Measurements from ENCODE around the gene ABHD6. TPM values are rescaled to one million over a fixed set of nuclear protein-coding genes. Genes with fewer than 3 reads are reported as not detected.
A peak's percentile ranks its signal among the peaks of the same experiment; 100 is the strongest.

The ABHD6 gene
- total and polyA plus RNA-seq, 9 of the 15 experiments (the other 6 are each of a cell fraction or from before 2014, with no cell fraction given): 0.53 to 3.6 (median 2.5) TPM

DNA sequence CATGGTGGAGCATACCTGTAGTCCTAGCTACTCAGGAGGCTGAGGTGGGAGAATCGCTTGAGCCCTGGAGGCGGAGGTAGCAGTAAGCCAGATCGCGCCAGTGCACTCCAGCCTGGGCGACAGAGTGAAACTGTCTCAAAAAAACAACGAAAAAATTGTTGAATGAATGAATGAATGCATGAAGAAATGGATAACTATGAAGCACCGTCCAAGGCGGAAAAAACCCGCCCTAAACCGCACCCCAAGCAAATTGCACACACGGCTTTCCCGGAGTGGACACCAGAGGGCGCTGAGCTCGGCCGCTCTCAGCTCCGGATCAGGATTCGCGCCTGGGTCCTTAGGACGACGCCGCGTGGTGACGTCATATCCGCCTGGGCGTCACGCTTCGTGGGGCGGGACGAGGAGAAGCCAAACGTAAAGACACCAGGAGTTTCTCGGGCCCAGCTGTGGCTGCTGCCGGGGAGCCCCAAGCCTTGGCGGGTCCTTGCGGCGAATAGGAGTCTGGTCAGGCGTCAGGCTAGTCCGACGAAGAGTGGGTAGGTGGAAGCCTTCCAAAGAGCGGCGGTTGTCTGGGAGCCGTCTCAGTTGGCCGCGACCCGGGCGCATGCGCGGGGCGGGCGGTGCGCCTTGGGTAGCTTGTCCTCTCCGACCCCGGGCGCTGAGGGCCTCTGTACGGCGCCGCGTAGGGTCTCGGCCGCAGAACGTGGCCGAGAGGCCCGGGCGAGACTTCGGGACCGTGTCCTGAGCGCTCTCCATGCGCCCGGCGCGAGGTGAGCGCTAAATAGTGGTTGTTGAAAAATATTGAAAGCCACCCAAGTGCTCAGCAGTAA is 68.5 kb downstream of the ABHD6 start, which contains the start of the genes HTD2 and RPP14 (continued):
- peak; percentile 52 for TF ChIP-seq FOSL1 (tag; conservative IDR thresholded peaks at IDR 0.05)
- no peak for TF ChIP-seq MED1 (CRISPR knock-in tag; IDR thresholded peaks at IDR 0.05; ENCODE audit: borderline replicate concordance)
- no peak for TF ChIP-seq ZBTB8A (IDR thresholded peaks at IDR 0.05; ENCODE audit: partially characterized antibody)
- TF ChIP-seq LARP7 (IDR thresholded peaks at IDR 0.05): no peak
- no peak for TF ChIP-seq TAL1 (IDR thresholded peaks at IDR 0.05)
- TF ChIP-seq SRF (CRISPR knock-in tag; IDR thresholded peaks at IDR 0.05): no peak
- TF ChIP-seq ZNF586 (CRISPR knock-in tag; conservative IDR thresholded peaks at IDR 0.05): no peak
- peak in 1 of 2 experiments; percentile 72; a peak in 1 of 4 replicates for TF ChIP-seq ARNT (IDR thresholded peaks at IDR 0.05)
- TF ChIP-seq POLR3A (IDR thresholded peaks at IDR 0.05; ENCODE audit: borderline replicate concordance, extremely low read depth, insufficient read depth, insufficient read length): no peak
- TF ChIP-seq, protein P1, sequence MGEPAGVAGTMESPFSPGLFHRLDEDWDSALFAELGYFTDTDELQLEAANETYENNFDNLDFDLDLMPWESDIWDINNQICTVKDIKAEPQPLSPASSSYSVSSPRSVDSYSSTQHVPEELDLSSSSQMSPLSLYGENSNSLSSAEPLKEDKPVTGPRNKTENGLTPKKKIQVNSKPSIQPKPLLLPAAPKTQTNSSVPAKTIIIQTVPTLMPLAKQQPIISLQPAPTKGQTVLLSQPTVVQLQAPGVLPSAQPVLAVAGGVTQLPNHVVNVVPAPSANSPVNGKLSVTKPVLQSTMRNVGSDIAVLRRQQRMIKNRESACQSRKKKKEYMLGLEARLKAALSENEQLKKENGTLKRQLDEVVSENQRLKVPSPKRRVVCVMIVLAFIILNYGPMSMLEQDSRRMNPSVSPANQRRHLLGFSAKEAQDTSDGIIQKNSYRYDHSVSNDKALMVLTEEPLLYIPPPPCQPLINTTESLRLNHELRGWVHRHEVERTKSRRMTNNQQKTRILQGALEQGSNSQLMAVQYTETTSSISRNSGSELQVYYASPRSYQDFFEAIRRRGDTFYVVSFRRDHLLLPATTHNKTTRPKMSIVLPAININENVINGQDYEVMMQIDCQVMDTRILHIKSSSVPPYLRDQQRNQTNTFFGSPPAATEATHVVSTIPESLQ (CRISPR knock-in tag; IDR thresholded peaks at IDR 0.05): 0 out of 2 replicates have a peak, but pooled peaks have one; percentile 48
- no peak for TF ChIP-seq NR3C1 (CRISPR knock-in tag; IDR thresholded peaks at IDR 0.05)
- TF ChIP-seq CBX8 (IDR thresholded peaks at IDR 0.05; ENCODE audit: borderline replicate concordance, extremely low read depth, low read depth, low read length, poor library complexity, severe bottlenecking): no peak
- TF ChIP-seq POLR2G (IDR thresholded peaks at IDR 0.05; ENCODE audit: low read depth, low read length): peak; percentile 88
- no peak for TF ChIP-seq ZNF57 (CRISPR knock-in tag; IDR thresholded peaks at IDR 0.05)
- no peak for TF ChIP-seq RFX7 (CRISPR knock-in tag; IDR thresholded peaks at IDR 0.05)
- TF ChIP-seq ZNF41 (CRISPR knock-in tag; conservative IDR thresholded peaks at IDR 0.05): no peak
- peak; percentile 91 for TF ChIP-seq C11orf30 (IDR thresholded peaks at IDR 0.05; ENCODE audit: low read depth)
- TF ChIP-seq CTBP1 (IDR thresholded peaks at IDR 0.05; ENCODE audit: borderline replicate concordance): peak; percentile 64
- no peak; the same call in 1 of the 2 replicates for TF ChIP-seq GATAD2B (IDR thresholded peaks at IDR 0.05; ENCODE audit: borderline replicate concordance)
- peak; percentile 100 for TF ChIP-seq ZSCAN29 (IDR thresholded peaks at IDR 0.05)
- no peak for TF ChIP-seq THRAP3 (IDR thresholded peaks at IDR 0.05; ENCODE audit: borderline replicate concordance)
- TF ChIP-seq, protein P2, sequence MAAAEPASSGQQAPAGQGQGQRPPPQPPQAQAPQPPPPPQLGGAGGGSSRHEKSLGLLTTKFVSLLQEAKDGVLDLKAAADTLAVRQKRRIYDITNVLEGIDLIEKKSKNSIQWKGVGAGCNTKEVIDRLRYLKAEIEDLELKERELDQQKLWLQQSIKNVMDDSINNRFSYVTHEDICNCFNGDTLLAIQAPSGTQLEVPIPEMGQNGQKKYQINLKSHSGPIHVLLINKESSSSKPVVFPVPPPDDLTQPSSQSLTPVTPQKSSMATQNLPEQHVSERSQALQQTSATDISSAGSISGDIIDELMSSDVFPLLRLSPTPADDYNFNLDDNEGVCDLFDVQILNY (CRISPR knock-in tag; IDR thresholded peaks at IDR 0.05): no peak
- TF ChIP-seq, protein P3, sequence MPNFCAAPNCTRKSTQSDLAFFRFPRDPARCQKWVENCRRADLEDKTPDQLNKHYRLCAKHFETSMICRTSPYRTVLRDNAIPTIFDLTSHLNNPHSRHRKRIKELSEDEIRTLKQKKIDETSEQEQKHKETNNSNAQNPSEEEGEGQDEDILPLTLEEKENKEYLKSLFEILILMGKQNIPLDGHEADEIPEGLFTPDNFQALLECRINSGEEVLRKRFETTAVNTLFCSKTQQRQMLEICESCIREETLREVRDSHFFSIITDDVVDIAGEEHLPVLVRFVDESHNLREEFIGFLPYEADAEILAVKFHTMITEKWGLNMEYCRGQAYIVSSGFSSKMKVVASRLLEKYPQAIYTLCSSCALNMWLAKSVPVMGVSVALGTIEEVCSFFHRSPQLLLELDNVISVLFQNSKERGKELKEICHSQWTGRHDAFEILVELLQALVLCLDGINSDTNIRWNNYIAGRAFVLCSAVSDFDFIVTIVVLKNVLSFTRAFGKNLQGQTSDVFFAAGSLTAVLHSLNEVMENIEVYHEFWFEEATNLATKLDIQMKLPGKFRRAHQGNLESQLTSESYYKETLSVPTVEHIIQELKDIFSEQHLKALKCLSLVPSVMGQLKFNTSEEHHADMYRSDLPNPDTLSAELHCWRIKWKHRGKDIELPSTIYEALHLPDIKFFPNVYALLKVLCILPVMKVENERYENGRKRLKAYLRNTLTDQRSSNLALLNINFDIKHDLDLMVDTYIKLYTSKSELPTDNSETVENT (CRISPR knock-in tag; IDR thresholded peaks at IDR 0.05): no peak

Measured in K562 (cell line).